Tibial nerve (tissue), 4 donors: ENCODE measurements around the gene ANKS1A.

Experiments used
- EP300 ChIP-seq, 2 donors: sonication (generic); formaldehyde crosslinking; IDR thresholded peaks; one replicate each; pipeline ENCODE4 v1.6.1; 2017; ENCODE audit warnings: antibody characterized with exemption in 2 of 2, mild to moderate bottlenecking in 1 of 2
- POLR2A ChIP-seq, 2 donors: fragments of 450-650 bp; IDR thresholded peaks; one replicate each; pipeline ENCODE4 v1.6.1; 2017; ENCODE audit warnings: antibody characterized with exemption in 2 of 2, mild to moderate bottlenecking in 2 of 2, moderate library complexity in 2 of 2
- TF ChIP-seq, protein P1 (sequence below), 5 experiments: fragments of 200-600 bp in 3 of 5; fragments of 450-650 bp in 2 of 5; sonication (generic) in 3 of 5; IDR thresholded peaks; one replicate each; pipeline ENCODE4 v1.5.1; 2016 to 2019; ENCODE audit warnings: antibody characterized with exemption in 5 of 5, mild to moderate bottlenecking in 3 of 5, moderate library complexity in 2 of 5

DNA sequence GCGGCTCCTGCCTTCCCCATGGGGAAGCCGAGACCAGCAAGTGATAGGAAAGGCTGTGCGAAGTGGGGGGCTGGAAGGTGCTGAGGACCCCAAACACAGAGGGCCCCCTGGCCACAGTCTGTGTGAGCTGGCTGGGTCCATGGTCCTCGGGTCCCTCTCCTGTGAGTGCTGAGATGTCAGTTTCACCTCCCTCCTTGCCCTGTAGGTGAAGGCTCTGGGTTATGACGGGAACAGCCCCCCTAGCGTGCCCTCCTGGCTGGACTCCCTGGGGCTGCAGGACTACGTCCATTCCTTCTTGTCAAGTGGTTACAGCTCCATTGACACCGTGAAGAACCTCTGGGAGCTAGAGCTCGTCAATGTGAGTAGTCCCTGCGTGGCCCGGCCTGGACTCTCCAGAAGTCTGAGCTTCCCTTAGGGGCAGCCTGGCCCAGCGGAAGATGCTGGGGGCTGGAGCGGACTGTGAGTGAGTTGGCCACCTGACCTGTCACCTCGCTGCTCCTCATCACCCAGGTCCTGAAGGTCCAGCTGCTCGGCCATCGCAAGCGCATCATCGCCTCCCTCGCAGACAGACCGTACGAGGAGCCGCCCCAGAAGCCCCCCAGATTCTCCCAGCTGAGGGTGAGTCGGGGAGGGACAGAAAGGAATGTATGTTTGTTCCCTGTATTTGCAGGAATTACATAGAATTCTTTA lies 190.4 kb downstream of the ANKS1A start:
- TF ChIP-seq, protein P1, sequence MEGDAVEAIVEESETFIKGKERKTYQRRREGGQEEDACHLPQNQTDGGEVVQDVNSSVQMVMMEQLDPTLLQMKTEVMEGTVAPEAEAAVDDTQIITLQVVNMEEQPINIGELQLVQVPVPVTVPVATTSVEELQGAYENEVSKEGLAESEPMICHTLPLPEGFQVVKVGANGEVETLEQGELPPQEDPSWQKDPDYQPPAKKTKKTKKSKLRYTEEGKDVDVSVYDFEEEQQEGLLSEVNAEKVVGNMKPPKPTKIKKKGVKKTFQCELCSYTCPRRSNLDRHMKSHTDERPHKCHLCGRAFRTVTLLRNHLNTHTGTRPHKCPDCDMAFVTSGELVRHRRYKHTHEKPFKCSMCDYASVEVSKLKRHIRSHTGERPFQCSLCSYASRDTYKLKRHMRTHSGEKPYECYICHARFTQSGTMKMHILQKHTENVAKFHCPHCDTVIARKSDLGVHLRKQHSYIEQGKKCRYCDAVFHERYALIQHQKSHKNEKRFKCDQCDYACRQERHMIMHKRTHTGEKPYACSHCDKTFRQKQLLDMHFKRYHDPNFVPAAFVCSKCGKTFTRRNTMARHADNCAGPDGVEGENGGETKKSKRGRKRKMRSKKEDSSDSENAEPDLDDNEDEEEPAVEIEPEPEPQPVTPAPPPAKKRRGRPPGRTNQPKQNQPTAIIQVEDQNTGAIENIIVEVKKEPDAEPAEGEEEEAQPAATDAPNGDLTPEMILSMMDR (IDR thresholded peaks at IDR 0.05): no peak
- TF ChIP-seq EP300 (IDR thresholded peaks at IDR 0.05): no peak
- no peak for TF ChIP-seq POLR2A (IDR thresholded peaks at IDR 0.05)
